ENCODE measurements around the gene DCAF15.

Gene DCAF15

GRCh38 chr19:13952154-13952930 is at the start of gene DCAF15:
TSS of gene DCAF15 (plus strand) at chr19:13952509. CDS start at chr19:13952513, 4 bp downstream.
- CTCF ChIA-PET = interaction anchor here (0.9 to 2.4 kb wide), 8 partner anchors 9 to 121 kb away, joined by 3 to 7 read pairs (median 4); no protein-coding TSS in a partner anchor
- POLR2A ChIA-PET = interaction anchor here (1.0 kb wide), 2 partner anchors 54 to 55 kb away, joined by 3 read pairs; no protein-coding TSS in a partner anchor
- TF ChIP-seq, protein P1, sequence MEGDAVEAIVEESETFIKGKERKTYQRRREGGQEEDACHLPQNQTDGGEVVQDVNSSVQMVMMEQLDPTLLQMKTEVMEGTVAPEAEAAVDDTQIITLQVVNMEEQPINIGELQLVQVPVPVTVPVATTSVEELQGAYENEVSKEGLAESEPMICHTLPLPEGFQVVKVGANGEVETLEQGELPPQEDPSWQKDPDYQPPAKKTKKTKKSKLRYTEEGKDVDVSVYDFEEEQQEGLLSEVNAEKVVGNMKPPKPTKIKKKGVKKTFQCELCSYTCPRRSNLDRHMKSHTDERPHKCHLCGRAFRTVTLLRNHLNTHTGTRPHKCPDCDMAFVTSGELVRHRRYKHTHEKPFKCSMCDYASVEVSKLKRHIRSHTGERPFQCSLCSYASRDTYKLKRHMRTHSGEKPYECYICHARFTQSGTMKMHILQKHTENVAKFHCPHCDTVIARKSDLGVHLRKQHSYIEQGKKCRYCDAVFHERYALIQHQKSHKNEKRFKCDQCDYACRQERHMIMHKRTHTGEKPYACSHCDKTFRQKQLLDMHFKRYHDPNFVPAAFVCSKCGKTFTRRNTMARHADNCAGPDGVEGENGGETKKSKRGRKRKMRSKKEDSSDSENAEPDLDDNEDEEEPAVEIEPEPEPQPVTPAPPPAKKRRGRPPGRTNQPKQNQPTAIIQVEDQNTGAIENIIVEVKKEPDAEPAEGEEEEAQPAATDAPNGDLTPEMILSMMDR (IDR thresholded peaks at IDR 0.05; ENCODE audit: control extremely low read depth, extremely low read depth, low read depth, missing control alignments) = no peak
- peak; percentile 100 for DNase-seq (ENCODE audit: extremely low spot score)

DNA sequence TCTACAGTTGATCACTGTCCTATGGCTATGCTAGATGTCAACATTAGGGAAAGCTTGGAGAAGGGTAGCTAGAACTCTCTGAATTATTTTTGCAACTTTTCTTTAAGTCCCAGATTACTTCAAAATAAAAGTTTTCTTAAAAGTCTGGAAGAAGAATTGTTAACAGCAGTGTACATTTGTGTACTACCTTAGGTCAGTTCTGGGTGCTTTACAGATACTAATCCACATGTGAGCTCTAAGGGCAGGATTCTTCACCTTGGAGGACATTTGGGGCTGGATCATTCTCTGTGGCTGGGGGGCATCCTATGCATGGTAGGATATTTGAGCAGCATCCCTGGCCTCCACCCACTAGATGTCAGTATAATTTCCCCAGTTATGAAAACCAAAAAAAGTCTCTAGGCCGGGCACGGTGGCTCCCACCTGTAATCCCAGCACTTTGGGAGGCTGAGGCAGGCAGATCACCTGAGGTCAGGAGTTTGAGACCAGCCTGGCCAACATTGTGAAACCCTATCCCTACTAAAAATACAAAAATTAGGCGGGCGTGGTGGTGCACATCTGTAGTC is 49.2 kb upstream of the DCAF15 start:
- ChIA-PET POLR2A (no interaction called here), CTCF (interaction anchor here (1.0 to 2.7 kb wide), 11 partner anchors 8 to 174 kb away, joined by 3 to 8 read pairs (median 4); no protein-coding TSS in a partner anchor)

GRCh38 chr19:13905634-13906520 is 46.4 kb upstream of the DCAF15 start, which contains the start of the genes BRME1 and CC2D1A:
TSS of gene BRME1 (minus strand) at chr19:13906117. CDS start at chr19:13904892, 1,225 bp downstream.
TSS of gene CC2D1A (plus strand) at chr19:13906201. CDS start at chr19:13906442, 241 bp downstream.
- ChIA-PET POLR2A (interaction anchor here (0.5 to 1.4 kb wide), 2 partner anchors 173 to 231 kb away, joined by 3 to 8 read pairs; no protein-coding TSS in a partner anchor), CTCF (interaction anchor here (1.3 to 2.2 kb wide), 4 partner anchors 10 to 231 kb away, joined by 4 to 7 read pairs (median 6); partner anchors contain the start of gene ASF1B)
- DNase-seq (ENCODE audit: extremely low spot score) = peak; percentile 99
- TF ChIP-seq, protein P1 (IDR thresholded peaks at IDR 0.05; ENCODE audit: control extremely low read depth, extremely low read depth, low read depth, missing control alignments) = no peak

More for the DNA sequence above, 49.2 kb upstream of the DCAF15 start:
- DNase-seq (ENCODE audit: extremely low spot score) = no peak
- TF ChIP-seq, protein P1 (IDR thresholded peaks at IDR 0.05; ENCODE audit: control extremely low read depth, extremely low read depth, low read depth, missing control alignments) = peak; percentile 44

- TF ChIP-seq, protein P1 (IDR thresholded peaks at IDR 0.05; ENCODE audit: control extremely low read depth, extremely low read depth, low read depth, missing control alignments) = no peak
- no peak for DNase-seq (ENCODE audit: extremely low spot score)
- POLR2A ChIA-PET = interaction anchor here (0.5 to 1.4 kb wide), 2 partner anchors 172 to 230 kb away, joined by 3 to 8 read pairs; no protein-coding TSS in a partner anchor
- CTCF ChIA-PET = interaction anchor here (0.9 to 2.2 kb wide), 5 partner anchors 10 to 230 kb away, joined by 4 to 7 read pairs (median 6); partner anchors contain the start of gene ASF1B
Observed at GRCh38 chr19:13906521-13906904, 45.8 kb upstream of the DCAF15 start.

GRCh38 chr19:13906910-13907309 is 45.4 kb upstream of the DCAF15 start:
- no peak for DNase-seq (ENCODE audit: extremely low spot score)
- TF ChIP-seq, protein P1 (IDR thresholded peaks at IDR 0.05; ENCODE audit: control extremely low read depth, extremely low read depth, low read depth, missing control alignments) = no peak
- ChIA-PET POLR2A (interaction anchor here (0.5 to 1.4 kb wide), 2 partner anchors 171 to 230 kb away, joined by 3 to 8 read pairs; no protein-coding TSS in a partner anchor), CTCF (interaction anchor here (0.9 to 2.2 kb wide), 5 partner anchors 9 to 230 kb away, joined by 4 to 7 read pairs (median 6); partner anchors contain the start of gene ASF1B)
